Measurements from ENCODE around the gene LCP2.

DNA sequence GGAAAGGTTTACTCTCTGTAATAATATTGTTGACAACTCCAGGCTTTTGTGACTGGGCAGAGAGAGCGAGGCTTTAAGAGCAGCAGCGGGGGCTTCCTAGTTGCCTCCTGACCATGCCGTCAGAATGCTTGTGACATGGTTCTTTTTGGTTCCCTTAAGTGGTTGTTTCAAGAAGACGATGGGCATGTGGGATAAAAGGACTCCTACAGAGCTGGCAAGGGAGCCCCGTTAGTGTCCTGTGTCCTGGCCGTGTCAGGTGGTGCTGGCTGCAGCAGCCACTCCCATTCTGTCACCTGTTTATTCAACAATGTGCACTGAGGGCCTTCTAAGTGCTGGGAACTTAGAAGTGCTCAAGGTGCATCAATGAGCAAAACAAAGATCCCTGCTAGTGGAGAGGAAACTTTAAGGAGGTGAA lies 19.7 kb downstream of the LCP2 start:
- TF ChIP-seq FOXK1 (CRISPR knock-in tag; IDR thresholded peaks at IDR 0.05) (no peak), CREM (CRISPR knock-in tag; IDR thresholded peaks at IDR 0.05) (no peak), NR1H2 (CRISPR knock-in tag; IDR thresholded peaks at IDR 0.05) (no peak), ELF4 (CRISPR knock-in tag; IDR thresholded peaks at IDR 0.05; ENCODE audit: low read depth) (no peak), ETV6 (CRISPR knock-in tag; IDR thresholded peaks at IDR 0.05) (no peak), KAT7 (CRISPR knock-in tag; IDR thresholded peaks at IDR 0.05; ENCODE audit: borderline replicate concordance) (no peak), RORB (CRISPR knock-in tag; IDR thresholded peaks at IDR 0.05) (no peak)
- TF ChIP-seq, protein P1, sequence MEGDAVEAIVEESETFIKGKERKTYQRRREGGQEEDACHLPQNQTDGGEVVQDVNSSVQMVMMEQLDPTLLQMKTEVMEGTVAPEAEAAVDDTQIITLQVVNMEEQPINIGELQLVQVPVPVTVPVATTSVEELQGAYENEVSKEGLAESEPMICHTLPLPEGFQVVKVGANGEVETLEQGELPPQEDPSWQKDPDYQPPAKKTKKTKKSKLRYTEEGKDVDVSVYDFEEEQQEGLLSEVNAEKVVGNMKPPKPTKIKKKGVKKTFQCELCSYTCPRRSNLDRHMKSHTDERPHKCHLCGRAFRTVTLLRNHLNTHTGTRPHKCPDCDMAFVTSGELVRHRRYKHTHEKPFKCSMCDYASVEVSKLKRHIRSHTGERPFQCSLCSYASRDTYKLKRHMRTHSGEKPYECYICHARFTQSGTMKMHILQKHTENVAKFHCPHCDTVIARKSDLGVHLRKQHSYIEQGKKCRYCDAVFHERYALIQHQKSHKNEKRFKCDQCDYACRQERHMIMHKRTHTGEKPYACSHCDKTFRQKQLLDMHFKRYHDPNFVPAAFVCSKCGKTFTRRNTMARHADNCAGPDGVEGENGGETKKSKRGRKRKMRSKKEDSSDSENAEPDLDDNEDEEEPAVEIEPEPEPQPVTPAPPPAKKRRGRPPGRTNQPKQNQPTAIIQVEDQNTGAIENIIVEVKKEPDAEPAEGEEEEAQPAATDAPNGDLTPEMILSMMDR (IDR thresholded peaks at IDR 0.05), result no peak
- TF ChIP-seq, protein P2, sequence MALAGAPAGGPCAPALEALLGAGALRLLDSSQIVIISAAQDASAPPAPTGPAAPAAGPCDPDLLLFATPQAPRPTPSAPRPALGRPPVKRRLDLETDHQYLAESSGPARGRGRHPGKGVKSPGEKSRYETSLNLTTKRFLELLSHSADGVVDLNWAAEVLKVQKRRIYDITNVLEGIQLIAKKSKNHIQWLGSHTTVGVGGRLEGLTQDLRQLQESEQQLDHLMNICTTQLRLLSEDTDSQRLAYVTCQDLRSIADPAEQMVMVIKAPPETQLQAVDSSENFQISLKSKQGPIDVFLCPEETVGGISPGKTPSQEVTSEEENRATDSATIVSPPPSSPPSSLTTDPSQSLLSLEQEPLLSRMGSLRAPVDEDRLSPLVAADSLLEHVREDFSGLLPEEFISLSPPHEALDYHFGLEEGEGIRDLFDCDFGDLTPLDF (CRISPR knock-in tag; IDR thresholded peaks at IDR 0.05), result no peak
- TF ChIP-seq, protein P3, sequence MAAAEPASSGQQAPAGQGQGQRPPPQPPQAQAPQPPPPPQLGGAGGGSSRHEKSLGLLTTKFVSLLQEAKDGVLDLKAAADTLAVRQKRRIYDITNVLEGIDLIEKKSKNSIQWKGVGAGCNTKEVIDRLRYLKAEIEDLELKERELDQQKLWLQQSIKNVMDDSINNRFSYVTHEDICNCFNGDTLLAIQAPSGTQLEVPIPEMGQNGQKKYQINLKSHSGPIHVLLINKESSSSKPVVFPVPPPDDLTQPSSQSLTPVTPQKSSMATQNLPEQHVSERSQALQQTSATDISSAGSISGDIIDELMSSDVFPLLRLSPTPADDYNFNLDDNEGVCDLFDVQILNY (CRISPR knock-in tag; IDR thresholded peaks at IDR 0.05), result no peak
- TF ChIP-seq, protein P4, sequence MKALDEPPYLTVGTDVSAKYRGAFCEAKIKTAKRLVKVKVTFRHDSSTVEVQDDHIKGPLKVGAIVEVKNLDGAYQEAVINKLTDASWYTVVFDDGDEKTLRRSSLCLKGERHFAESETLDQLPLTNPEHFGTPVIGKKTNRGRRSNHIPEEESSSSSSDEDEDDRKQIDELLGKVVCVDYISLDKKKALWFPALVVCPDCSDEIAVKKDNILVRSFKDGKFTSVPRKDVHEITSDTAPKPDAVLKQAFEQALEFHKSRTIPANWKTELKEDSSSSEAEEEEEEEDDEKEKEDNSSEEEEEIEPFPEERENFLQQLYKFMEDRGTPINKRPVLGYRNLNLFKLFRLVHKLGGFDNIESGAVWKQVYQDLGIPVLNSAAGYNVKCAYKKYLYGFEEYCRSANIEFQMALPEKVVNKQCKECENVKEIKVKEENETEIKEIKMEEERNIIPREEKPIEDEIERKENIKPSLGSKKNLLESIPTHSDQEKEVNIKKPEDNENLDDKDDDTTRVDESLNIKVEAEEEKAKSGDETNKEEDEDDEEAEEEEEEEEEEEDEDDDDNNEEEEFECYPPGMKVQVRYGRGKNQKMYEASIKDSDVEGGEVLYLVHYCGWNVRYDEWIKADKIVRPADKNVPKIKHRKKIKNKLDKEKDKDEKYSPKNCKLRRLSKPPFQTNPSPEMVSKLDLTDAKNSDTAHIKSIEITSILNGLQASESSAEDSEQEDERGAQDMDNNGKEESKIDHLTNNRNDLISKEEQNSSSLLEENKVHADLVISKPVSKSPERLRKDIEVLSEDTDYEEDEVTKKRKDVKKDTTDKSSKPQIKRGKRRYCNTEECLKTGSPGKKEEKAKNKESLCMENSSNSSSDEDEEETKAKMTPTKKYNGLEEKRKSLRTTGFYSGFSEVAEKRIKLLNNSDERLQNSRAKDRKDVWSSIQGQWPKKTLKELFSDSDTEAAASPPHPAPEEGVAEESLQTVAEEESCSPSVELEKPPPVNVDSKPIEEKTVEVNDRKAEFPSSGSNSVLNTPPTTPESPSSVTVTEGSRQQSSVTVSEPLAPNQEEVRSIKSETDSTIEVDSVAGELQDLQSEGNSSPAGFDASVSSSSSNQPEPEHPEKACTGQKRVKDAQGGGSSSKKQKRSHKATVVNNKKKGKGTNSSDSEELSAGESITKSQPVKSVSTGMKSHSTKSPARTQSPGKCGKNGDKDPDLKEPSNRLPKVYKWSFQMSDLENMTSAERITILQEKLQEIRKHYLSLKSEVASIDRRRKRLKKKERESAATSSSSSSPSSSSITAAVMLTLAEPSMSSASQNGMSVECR (CRISPR knock-in tag; IDR thresholded peaks at IDR 0.05; ENCODE audit: borderline replicate concordance), result no peak
- TF ChIP-seq, protein P5, sequence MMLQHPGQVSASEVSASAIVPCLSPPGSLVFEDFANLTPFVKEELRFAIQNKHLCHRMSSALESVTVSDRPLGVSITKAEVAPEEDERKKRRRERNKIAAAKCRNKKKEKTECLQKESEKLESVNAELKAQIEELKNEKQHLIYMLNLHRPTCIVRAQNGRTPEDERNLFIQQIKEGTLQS (CRISPR knock-in tag; conservative IDR thresholded peaks at IDR 0.05), result no peak
- TF ChIP-seq, protein P6, sequence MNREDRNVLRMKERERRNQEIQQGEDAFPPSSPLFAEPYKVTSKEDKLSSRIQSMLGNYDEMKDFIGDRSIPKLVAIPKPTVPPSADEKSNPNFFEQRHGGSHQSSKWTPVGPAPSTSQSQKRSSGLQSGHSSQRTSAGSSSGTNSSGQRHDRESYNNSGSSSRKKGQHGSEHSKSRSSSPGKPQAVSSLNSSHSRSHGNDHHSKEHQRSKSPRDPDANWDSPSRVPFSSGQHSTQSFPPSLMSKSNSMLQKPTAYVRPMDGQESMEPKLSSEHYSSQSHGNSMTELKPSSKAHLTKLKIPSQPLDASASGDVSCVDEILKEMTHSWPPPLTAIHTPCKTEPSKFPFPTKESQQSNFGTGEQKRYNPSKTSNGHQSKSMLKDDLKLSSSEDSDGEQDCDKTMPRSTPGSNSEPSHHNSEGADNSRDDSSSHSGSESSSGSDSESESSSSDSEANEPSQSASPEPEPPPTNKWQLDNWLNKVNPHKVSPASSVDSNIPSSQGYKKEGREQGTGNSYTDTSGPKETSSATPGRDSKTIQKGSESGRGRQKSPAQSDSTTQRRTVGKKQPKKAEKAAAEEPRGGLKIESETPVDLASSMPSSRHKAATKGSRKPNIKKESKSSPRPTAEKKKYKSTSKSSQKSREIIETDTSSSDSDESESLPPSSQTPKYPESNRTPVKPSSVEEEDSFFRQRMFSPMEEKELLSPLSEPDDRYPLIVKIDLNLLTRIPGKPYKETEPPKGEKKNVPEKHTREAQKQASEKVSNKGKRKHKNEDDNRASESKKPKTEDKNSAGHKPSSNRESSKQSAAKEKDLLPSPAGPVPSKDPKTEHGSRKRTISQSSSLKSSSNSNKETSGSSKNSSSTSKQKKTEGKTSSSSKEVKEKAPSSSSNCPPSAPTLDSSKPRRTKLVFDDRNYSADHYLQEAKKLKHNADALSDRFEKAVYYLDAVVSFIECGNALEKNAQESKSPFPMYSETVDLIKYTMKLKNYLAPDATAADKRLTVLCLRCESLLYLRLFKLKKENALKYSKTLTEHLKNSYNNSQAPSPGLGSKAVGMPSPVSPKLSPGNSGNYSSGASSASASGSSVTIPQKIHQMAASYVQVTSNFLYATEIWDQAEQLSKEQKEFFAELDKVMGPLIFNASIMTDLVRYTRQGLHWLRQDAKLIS (CRISPR knock-in tag; IDR thresholded peaks at IDR 0.05; ENCODE audit: borderline replicate concordance), result no peak

Measured in WTC11 (cell line).